A673 (cell line): ENCODE results near the gene TENM3. TPM values are rescaled to one million over a fixed set of nuclear protein-coding genes. Genes with fewer than 3 reads are reported as not detected.

Experiments used
- BruUV-seq: library from RNA; stranded (reverse); fragments of 400-500 nt; replicated peaks from 2 replicates; lab custom pipeline; 2021; lab: Mats Ljungman, UMichigan
- CTCF ChIA-PET: fragments of 300-600 bp; sonication (Branson Sonifier 250); formaldehyde crosslinking; loops from one replicate; lab custom pipeline; 2022; ENCODE audit warnings: antibody characterized with exemption; lab: Charles Lee
- POLR2A ChIA-PET: fragments of 300-600 bp; sonication (Branson Sonifier 250); formaldehyde crosslinking; loops from one replicate; lab custom pipeline; 2022; ENCODE audit warnings: antibody characterized with exemption; ENCODE audit not compliant: low non-redundant PET; lab: Charles Lee
- DNase-seq: peaks from one replicate; pipeline ENCODE4 v3.0.0-alpha.2; 2015; ENCODE audit warnings: low spot score
- H3K27ac ChIP-seq: fragments of 200-600 bp; sonication (generic); 2 replicates; pipeline ENCODE4 v1.5.1; 2016; ENCODE audit warnings: mixed run types, low read depth, mild to moderate bottlenecking, mixed read lengths, antibody characterized with exemption, low read length; ENCODE audit not compliant: poor library complexity, severe bottlenecking
- H3K27me3 ChIP-seq: fragments of 200-600 bp; sonication (generic); replicated peaks from 2 replicates; pipeline ENCODE4 v1.6.1; 2017; ENCODE audit warnings: mixed run types, low read depth, mild to moderate bottlenecking, mixed read lengths, antibody characterized with exemption, low read length; ENCODE audit not compliant: insufficient read depth, poor library complexity
- H3K36me3 ChIP-seq: fragments of 200-600 bp; sonication (generic); 2 replicates; pipeline ENCODE4 v1.6.1; 2016; ENCODE audit warnings: mixed run types, mild to moderate bottlenecking, mixed read lengths, antibody characterized with exemption, low read length; ENCODE audit not compliant: insufficient read depth, poor library complexity, severe bottlenecking
- H3K4me1 ChIP-seq: fragments of 200-600 bp; sonication (generic); 2 replicates; pipeline ENCODE4 v1.6.1; 2017; ENCODE audit warnings: mixed run types, mild to moderate bottlenecking, mixed read lengths, antibody characterized with exemption, low read length; ENCODE audit not compliant: insufficient read depth, poor library complexity, severe bottlenecking
- H3K4me3 ChIP-seq: fragments of 200-600 bp; sonication (generic); 2 replicates; pipeline ENCODE4 v1.5.1; 2016; ENCODE audit warnings: low read depth, mixed run types, mild to moderate bottlenecking, mixed read lengths, low read length; ENCODE audit not compliant: poor library complexity, severe bottlenecking
- H3K9me3 ChIP-seq: fragments of 200-600 bp; sonication (generic); 2 replicates; pipeline ENCODE4 v1.6.1; 2016; ENCODE audit warnings: mixed run types, low read depth, mild to moderate bottlenecking, mixed read lengths, antibody characterized with exemption, low read length; ENCODE audit not compliant: poor library complexity, severe bottlenecking
- EZH2 ChIP-seq: fragments of 200-600 bp; sonication (generic); IDR thresholded peaks from 2 replicates; pipeline ENCODE4 v1.6.1; 2017; ENCODE audit warnings: borderline replicate concordance, low read depth, mild to moderate bottlenecking, mixed read lengths, antibody characterized with exemption, low read length; ENCODE audit not compliant: poor library complexity, severe bottlenecking
- intact Hi-C: fragments of 100-400 bp; cut with micrococcal nuclease; formaldehyde crosslinking; loops from one replicate; pipeline ENCODE4 v1.10.0; 2022; ENCODE audit not compliant: unreplicated experiment
- total RNA-seq: library from RNA; stranded (reverse); gene quantifications from 2 replicates; pipeline ENCODE4 v1.2.3, GENCODE V29; 2021
- TF ChIP-seq, protein P1 (sequence below): fragments of 300-800, 200-600 bp; sonication (generic); conservative IDR thresholded peaks from 2 replicates; pipeline ENCODE4 v1.5.1; 2017; ENCODE audit warnings: low read depth, mild to moderate bottlenecking, antibody characterized with exemption, low read length, moderate library complexity, mixed read lengths

Gene TENM3
- total RNA-seq, 1 experiment from 2014 or later = 26.4 TPM

DNA sequence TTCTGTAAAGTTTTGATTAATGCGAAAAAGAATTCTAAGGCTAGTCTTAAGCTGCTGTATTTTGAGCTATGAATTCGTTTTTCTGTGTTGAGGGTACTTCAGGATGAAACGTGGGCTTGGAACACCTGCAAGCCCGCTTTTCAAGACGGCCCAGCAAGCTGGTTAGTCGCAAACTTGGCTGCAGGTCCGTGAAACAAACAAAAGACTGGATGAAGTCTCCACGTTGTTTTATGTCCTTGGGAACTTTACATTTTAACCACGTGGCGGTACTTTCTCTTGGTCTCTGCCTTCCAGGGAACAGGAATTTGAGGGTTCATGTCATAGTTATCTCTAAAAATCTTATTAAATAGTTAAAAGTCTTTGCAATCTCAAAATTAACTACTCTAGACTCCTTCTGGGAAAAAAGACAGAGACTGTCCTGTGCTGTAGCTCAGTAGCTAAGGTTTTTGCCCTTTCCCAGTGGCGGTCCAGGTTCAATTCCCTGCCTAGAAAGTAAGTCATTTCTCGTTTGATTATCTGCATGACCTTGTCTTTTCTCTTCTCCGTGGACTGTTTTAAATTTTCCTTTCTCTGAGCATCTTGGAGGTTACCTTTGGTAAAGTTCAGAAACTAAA lies 21.0 kb downstream of the TENM3 start:
- Histone ChIP-seq H3K27ac (no peak overlapping the region), H3K4me1 (no peaks in the 10 kb centered on the region), H3K36me3 (no peaks in the 10 kb centered on the region), H3K27me3 (no peaks in the 10 kb centered on the region), H3K4me3 (no peak overlapping the region), H3K9me3 (no peaks in the 10 kb centered on the region)
- no peak for DNase-seq
- no peak for TF ChIP-seq EZH2
- TF ChIP-seq, protein P1, sequence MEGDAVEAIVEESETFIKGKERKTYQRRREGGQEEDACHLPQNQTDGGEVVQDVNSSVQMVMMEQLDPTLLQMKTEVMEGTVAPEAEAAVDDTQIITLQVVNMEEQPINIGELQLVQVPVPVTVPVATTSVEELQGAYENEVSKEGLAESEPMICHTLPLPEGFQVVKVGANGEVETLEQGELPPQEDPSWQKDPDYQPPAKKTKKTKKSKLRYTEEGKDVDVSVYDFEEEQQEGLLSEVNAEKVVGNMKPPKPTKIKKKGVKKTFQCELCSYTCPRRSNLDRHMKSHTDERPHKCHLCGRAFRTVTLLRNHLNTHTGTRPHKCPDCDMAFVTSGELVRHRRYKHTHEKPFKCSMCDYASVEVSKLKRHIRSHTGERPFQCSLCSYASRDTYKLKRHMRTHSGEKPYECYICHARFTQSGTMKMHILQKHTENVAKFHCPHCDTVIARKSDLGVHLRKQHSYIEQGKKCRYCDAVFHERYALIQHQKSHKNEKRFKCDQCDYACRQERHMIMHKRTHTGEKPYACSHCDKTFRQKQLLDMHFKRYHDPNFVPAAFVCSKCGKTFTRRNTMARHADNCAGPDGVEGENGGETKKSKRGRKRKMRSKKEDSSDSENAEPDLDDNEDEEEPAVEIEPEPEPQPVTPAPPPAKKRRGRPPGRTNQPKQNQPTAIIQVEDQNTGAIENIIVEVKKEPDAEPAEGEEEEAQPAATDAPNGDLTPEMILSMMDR = no peak
- CTCF ChIA-PET = no interaction called here
- intact Hi-C loops = no loop called here
- POLR2A ChIA-PET = no interaction called here
- BruUV-seq = no TSS peak

GRCh38 chr4:182265881-182266280 lies 22.7 kb downstream of the TENM3 start:
- Histone ChIP-seq H3K27me3 (no peaks in the 10 kb centered on the region), H3K4me3 (no peak overlapping the region), H3K27ac (no peak overlapping the region), H3K9me3 (no peaks in the 10 kb centered on the region), H3K4me1 (no peaks in the 10 kb centered on the region), H3K36me3 (no peaks in the 10 kb centered on the region)
- intact Hi-C loops = no loop called here
- no peak for DNase-seq
- POLR2A ChIA-PET = no interaction called here
- CTCF ChIA-PET = no interaction called here
- no TSS peak for BruUV-seq
- TF ChIP-seq, protein P1 = 0 out of 2 replicates have a peak, but pooled peaks have one; percentile 21
- TF ChIP-seq EZH2 = no peak

DNA sequence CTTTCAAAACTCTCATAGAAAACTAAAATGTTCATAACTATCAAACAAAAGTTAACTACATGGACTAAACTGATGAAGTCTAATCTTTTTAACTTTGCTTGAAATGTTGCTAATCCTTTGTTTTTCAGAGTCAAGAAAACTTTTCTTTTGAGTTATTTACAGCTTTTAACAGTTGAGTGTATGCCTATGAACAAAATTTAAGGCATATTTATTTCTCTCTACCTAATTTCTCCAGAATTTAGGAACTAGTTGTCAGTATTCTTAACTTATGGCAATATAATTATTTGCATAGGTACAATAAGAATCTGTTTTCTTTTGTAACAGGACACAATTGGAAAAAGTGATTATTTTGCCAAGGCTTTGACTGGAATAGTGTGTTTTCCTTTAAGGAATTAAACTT lies 23.8 kb downstream of the TENM3 start:
- CTCF ChIA-PET = no interaction called here
- no peak overlapping the region for H3K27ac ChIP-seq
- TF ChIP-seq EZH2 = no peak
- TF ChIP-seq, protein P1 = no peak
- no TSS peak for BruUV-seq
- intact Hi-C loops = no loop called here
- POLR2A ChIA-PET = no interaction called here
- no peaks in the 10 kb centered on the region for H3K36me3 ChIP-seq
- H3K9me3 ChIP-seq = no peaks in the 10 kb centered on the region
- H3K4me1 ChIP-seq = no peaks in the 10 kb centered on the region
- DNase-seq = no peak
- no peak overlapping the region for H3K4me3 ChIP-seq
- H3K27me3 ChIP-seq = no peaks in the 10 kb centered on the region
